Hematopoietic multipotent progenitor cell treated with erythropoietin and hydrocortisone succinate and interleukin-3 and kit ligand, for 4 days (in vitro differentiated cells): ENCODE data around the gene AEN.
"Not testable (repeated sequence)": the region's sequence is repeated elsewhere in the genome, so short reads cannot be mapped to it uniquely, and the experiment has no call there.

Experiments
- DNase-seq: peaks from one replicate; pipeline ENCODE4 v3.0.0-alpha.2; 2015

AEN gene

GRCh38 chr15:88634449-88634848 lies 13.3 kb downstream of the AEN start:
- no peak for DNase-seq

GRCh38 chr15:88635318-88635717 lies 14.2 kb downstream of the AEN start:
- peak; percentile 57 for DNase-seq

- no peak for DNase-seq
Measured at GRCh38 chr15:88636050-88636449, 14.9 kb downstream of the AEN start.

- no peak for DNase-seq
Measured at GRCh38 chr15:88636654-88637053, 15.5 kb downstream of the AEN start.

- no peak for DNase-seq
Measured at GRCh38 chr15:88637436-88637835, 16.3 kb downstream of the AEN start.

- no peak for DNase-seq
Measured at GRCh38 chr15:88637841-88638625, 16.9 kb downstream of the AEN start.

GRCh38 chr15:88638626-88639372 lies 17.7 kb downstream of the AEN start, which contains the start of gene ISG20:
Gene ISG20, plus strand, starts transcription at chr15:88639016. Its CDS starts 351 bp downstream, at chr15:88639367.
- DNase-seq = peak; percentile 97

GRCh38 chr15:88641959-88642452 lies 20.9 kb downstream of the AEN start:
- no peak for DNase-seq

GRCh38 chr15:88642514-88642913 lies 21.4 kb downstream of the AEN start:
- not testable (repeated sequence) for DNase-seq

GRCh38 chr15:88644741-88645140 lies 23.6 kb downstream of the AEN start:
- DNase-seq = no peak

- no peak for DNase-seq
Measured at GRCh38 chr15:88645171-88646087, 24.3 kb downstream of the AEN start.

- DNase-seq = no peak
Measured at GRCh38 chr15:88646088-88646405, 24.9 kb downstream of the AEN start.

- no peak for DNase-seq
Measured at GRCh38 chr15:88646951-88647350, 25.8 kb downstream of the AEN start.

GRCh38 chr15:88647351-88648105 lies 26.4 kb downstream of the AEN start:
- no peak for DNase-seq

GRCh38 chr15:88648357-88649214 lies 27.4 kb downstream of the AEN start:
- DNase-seq = no peak

- no peak for DNase-seq
Measured at GRCh38 chr15:88649286-88649733, 28.2 kb downstream of the AEN start.

GRCh38 chr15:88649753-88650551 lies 28.8 kb downstream of the AEN start:
- no peak for DNase-seq

- no peak for DNase-seq
Measured at GRCh38 chr15:88650556-88650955, 29.4 kb downstream of the AEN start.

GRCh38 chr15:88651136-88651732 lies 30.1 kb downstream of the AEN start:
- DNase-seq = no peak

- no peak for DNase-seq
Measured at GRCh38 chr15:88651971-88652370, 30.8 kb downstream of the AEN start.
